Stimulated activated CD8-positive, alpha-beta memory T cell treated with anti-CD3 and anti-CD28 coated beads, Interleukin-15, amount 100 ng/mL, for 24 hours (primary cell): ENCODE results near the gene PCDH12.
"Not testable (repeated sequence)": the region's sequence is repeated elsewhere in the genome, so short reads cannot be mapped to it uniquely, and the experiment has no call there.

Source experiments
- DNase-seq: peaks from one replicate; pipeline ENCODE4 v3.0.0-alpha.2; 2020; ENCODE audit warnings: low read depth

Gene PCDH12

DNA sequence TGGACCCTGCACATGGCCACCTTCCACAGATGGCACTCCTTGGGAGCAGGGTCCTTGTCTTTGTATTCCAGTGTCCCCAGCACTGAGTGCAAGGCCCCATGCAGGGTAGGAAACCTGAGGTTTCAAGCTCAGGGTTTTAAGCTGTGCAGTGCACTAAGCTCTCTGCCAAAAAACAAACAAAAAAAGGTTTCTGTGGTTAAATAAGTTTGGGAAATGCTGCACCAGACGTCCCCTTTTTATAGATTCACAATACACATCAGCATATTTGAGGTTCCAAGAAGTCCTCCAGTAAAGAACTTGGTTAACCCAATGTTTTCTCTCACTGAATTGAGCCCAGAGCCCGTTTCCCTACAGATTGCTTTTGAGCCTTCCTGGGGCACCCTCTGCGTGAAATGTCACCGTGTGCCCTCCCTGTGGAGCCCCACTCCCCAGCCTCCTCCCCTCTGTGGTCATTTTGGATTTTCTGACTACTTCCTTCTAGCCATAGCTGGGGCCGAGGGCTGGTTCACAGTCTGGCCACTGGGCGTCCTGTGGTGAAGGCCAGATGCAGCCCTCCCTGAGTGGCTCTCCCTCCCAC, 17.2 kb downstream of the PCDH12 start:
- DNase-seq, result no peak

DNA sequence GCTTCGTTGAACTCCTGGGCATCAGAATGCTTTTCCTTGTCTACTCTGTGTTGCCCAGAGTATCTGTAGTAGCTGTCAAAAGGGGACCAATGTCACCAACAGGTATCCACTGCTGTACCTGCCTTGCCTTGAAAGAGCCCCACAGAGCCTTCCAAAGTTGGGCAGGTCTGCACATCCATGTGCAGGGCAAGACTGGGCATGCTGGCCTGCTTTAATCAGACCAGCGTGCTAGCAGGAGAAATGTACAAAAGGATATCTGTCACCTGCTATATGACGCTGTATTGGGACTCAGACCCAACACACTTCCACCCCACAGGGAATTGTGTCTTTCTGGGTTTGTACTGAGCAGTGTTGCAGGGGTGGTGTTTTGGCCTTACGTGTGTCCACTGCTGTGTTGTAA, 22.5 kb downstream of the PCDH12 start:
- no peak for DNase-seq

DNA sequence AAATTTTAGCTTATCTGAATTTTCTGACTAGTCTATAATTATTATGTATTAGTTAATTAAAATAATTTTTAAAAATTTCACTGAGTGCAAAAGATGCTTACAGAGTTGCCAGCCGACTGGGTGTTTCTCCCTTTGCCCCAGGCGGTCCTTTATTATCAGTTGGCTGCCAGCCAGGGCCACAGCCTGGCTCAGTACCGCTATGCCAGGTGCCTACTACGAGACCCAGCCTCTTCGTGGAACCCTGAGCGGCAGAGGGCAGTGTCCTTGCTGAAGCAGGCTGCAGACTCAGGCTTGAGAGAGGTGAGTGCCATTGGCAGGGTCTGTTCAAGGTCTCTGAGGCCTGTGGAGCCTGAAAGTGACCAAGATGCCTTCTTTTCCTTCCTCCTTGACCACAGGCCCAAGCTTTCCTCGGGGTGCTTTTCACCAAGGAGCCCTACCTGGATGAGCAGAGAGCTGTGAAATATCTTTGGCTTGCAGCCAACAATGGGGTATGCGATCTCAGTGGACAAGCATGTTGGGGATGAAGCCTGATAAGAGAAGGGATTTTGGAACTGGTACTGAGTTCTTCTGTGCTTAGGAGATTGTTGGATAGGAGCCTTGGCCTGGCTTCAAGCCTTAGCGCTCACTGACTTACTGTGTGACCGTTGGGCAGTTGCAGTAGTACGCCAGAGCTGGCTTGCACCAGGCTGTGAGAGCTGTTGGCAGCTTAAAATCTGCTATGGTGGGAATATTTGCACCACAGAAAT, 23.7 kb downstream of the PCDH12 start:
- DNase-seq, result no peak

DNA sequence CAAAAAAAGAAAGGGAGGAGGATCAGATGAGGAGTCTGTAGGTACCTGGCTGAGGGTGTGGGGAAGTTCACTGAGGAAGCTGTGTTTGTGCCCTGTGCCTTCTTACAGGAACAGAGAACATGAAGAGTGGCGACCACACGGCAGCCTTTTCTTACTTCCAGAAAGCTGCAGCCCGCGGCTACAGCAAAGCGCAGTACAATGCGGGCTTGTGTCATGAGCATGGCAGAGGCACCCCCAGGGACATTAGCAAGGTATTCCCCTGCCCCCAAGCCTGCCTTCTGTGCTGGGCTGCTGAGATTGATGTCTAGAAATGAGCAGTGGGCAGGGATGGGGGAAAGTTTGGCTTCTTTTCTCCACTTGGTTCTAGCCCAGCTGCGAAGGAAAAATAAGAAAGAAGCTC, 24.9 kb downstream of the PCDH12 start:
- DNase-seq, result no peak

DNA sequence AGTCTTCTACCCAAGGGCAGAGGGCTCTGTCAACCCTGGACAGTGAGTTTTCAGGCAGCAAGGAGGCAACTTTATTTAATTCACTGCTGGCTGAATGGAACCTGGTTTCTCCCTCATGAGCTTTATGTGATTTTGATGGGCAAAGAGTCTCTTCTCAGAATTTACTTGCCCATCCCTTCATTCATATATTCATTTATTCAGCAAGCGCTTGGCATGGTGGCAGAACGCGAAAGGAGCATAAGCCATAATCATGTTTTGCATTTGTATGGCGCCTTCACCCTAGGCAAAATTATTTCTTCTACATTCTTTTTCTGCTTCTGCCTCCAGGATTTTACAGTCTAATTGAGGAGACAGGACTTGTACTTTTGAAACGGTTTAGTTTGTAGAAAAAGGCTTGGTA, 26.3 kb downstream of the PCDH12 start:
- DNase-seq, result no peak

DNA sequence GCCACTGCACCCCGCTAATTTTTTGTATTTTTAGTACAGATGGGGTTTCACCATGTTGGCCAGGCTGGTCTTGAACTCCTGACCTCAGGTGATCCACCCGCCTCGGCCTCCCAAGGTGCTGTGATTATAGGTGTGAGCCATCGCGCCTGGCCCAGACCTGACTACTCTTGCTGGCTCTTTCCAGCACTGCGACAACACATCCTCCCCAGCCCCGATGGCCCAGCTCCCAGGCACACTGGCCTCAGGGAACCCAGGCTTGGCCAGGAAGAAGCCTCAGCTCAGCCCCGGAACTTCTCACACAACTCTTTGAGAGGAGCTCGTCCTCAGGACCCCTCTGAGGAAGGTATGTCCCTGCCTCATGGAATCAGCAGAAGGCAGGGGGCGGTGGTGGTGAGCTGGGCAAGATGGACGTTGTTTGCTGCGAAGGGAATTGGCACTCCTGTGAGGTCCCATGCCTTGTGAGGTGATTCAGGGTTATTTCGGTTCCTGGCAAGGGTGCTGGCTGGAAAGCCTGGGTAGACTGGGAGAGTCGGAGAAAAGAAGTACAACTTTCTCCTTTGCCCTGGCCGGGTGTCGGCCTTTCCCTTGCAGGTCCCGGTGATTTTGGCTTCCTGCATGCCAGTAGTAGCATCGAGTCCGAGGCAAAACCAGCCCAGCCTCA, 28.5 kb downstream of the PCDH12 start:
- DNase-seq, result no peak

DNA sequence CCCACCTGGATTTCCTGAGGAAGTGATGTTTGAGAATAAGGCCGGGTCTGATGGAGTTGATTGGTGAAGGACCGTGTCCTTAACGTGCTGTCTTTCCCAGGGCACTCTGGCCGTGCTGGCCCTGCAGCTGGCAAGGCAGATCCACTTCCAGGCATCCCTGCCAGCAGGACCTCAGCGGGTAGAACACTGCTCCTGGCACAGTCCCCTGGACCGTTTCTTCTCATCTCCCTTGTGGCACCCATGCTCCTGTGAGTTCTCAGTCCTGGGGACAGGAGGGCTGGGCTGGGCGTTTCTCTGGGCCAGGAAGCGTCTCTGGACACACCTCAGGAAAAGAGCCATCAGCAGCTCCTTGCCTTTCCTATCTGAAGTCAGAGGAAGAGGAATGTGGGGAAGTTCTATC, 30.0 kb downstream of the PCDH12 start:
- no peak for DNase-seq

DNA sequence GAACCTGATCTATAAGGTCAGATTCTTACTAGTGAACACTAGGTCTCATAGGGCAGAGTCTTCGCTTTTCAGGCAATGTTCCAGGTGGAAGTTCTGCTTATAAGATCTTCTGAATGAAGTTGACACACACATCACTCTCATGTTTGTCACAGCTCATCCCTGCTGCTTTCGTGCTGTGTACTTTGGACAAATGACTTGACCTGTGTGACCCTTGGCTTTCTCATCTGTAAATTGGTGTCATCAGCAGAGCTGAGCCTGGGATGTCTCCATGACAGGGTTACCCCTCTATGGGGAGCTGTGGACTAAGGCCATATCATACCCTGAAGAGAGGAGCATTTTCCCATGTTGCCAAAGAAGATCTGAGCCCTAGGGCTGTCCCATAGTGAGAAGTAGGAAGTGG, 31.6 kb downstream of the PCDH12 start:
- no peak for DNase-seq

DNA sequence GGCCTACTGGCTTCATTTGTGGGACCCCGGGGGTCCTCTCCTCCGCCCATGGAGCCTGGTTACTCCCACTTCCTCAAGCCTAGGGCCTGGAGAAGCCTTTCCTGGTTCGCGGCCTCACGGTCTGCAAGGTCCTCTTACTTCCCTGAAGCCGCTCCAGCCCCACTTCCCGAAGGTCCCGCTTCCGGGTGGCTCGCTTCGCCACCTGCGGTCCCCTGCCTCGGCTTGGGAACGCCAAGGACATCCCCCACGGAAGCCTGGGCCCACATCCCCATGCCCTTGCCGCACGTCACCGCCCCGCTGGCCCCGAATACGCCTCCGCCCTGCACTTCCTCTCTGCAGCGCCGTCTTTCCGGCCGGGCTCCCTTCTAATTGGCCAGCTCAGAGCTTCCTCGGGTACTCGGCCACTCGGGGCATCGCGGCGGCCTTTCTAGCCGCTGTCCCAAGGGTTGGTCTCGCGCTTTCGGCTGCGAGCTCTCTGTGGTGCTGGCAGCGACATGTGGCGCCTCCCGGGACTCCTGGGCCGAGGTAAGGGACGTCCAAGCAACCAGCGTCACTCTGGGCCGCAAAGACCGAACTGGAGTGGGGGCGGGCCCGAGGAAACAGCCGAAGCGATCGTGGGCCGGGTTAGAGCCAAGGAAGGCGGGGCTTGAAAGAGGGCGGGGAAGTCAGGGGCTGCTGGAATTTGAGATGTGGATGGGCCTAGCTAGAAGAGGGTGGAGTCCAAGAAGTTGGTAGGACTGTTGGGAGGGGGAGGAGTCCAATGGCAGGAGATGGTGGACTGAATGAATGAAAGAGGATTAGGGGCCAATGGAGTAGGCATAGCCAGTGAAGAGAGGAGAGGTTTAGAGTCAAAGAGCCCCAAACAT, 34.3 kb downstream of the PCDH12 start, which contains the start of gene DELE1:
Gene DELE1, plus strand, starts transcription at position 424 of the 866 bp plus-strand sequence. Its CDS starts 71 bp downstream, at position 495.
- peak; percentile 88 for DNase-seq

DNA sequence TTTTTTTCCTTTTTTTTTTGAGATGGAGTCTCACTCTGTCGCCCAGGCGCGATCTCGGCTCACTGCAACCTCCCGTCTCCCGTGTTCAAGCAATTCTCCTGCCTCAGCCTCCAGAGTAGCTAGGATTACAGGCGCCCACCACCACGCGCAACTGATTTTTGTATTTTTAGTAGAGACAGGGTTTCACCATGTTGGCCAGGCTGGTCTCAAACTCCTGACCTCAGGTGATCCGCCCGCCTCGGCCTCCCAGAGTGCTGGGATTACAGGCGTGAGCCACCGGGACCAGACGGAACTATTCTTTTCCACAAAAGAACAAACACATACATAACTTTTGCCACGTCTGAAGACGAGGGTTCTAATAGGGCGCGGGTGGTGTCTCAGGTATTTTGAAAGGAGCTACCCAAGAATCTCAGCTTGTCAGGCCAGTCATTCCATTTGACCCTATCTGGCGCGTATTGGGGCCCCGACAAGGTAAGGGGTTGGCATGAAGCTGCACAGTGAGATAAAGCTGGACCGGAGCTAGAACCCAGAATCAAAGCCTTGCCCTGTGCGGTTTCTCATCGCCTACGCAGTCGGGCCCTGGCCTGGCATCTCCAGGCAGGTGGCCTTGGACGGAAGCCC, 35.1 kb downstream of the PCDH12 start:
- not testable (repeated sequence) for DNase-seq

DNA sequence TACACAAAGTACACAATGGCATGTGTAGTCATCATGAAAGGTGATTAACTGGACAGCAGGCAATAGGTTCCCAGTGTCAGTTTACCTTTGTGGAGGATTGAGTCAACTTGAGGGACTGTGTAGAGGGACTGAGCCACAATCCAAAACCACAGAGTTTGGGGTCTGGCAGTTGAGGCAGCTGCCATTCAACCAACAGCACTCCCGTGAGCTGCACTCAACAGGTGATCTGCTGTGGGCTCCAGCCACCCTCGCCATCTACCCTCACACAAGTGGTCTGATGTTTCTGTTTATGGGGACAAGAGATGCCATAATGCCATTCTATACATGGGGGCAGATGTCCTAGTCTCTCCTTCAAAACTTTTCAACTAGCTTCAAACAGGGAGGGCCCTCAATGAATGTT, 37.2 kb downstream of the PCDH12 start:
- DNase-seq, result no peak

DNA sequence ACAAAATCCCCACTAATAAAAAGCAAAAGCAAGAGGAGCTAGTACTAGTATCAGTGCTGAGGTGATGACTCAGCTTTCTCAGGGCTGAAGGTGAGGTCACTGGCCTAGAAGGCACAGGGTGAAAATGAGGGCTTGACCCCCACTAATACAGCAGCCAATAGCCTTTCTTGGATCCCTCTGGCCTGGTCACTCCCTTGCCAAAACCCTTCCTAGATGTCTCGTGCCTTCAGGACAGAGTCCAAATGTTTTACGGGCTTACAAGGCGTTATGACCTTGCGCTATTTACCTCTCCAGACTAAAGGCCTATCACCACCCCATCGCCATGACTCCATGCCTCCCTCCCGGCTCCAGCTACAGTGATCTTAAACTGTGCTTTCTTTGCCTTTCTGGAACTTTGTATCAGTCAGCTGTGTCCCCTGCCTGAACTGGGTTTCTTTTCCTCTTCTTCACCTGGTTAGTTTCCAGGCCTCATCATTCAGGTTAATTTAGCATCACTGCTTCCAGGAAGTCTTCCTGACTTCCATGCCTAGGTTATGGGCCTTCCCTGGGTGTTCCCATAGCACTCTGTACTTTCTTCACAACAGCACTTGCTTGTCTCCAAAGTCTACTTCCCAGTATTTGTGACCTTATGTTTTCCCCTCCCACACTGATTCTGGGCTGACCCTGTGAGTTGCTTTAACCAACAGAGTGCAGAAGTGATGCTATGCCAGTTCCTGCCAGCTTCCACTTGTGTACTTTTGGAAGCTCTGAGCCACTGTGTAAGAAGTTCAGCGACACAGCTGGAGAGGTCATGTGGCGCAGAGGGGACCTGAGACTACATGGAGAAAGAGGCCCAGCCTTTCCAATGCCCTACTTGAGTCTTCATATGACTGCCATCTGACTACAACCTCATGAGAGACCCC, 38.5 kb downstream of the PCDH12 start:
- no peak for DNase-seq

DNA sequence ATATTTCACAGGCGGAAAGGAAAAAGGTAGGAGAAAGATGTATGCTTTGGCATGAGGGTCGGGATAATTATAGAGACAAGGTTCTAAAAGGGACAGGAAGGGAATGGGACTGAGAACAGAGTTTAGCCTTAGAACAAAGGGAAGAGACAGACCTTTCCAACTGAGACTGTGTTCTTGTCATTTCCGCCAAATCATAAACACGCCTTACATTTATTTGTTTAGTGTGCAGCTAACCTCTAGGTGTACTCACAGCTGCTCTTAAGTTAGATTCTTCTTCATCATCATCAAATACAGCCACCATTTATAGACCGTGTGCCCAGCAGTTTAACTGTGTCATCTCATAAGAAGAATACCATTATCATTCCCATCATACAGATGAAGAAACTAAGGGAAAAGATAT, 40.2 kb downstream of the PCDH12 start:
- DNase-seq, result no peak

DNA sequence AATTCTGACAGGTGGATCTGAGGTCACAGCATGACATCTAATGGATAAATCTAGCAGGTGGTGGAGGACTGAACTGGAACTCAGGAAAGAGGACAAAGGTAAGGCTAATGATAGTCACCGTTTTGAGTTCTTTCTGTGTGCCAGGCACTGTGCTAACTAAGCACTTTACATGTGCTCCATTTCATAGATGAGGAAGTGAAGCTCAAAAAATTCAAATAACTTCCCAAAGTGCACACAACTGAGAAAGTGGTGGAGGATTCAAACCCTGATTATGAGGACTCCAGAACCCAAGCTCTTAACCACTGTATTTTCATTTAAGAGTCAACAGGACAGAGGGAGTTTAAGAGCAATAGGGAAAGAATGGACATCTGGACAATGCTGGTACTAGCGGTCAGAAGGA, 41.5 kb downstream of the PCDH12 start:
- no peak for DNase-seq

DNA sequence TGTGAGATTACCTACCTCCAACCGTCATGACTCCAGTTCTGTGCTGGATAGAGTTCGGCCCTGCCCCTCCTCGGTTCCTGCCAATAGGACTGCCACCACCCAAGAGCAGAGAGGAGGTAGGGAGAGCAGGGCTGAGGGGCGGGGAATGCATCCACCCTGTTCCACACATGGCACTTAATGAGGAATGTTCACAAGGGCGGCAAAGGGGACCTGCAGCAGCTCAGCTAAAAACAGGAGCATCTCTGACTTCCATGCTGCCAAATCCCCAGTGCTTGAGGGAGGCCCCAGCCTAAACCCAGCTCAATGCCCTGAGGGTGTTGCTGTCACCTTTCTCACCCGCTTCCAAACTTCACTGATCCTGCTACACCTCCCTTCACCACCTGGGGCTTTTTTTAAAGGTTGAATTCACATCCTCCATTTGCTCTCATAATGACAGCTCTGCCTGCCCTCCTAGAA, 42.1 kb downstream of the PCDH12 start:
- no peak for DNase-seq

DNA sequence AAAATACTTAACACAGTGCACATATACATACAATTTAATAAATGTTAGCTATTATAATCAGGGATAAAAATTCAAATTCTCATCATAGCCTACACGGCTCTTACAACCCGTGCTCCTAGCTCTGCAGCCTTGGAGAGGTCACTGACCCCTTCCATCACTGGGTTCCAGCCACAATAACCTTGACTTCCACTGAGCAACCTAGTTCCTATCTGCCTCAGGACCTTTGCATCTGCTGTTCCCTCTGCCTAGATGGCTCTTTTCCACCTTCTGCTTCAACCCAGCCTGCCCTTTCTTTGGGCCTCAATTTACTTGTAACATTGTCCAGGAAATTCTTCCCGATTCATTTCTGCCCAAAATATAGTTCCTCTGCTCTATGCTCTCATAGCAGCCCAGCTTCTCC, 43.2 kb downstream of the PCDH12 start:
- DNase-seq, result no peak

DNA sequence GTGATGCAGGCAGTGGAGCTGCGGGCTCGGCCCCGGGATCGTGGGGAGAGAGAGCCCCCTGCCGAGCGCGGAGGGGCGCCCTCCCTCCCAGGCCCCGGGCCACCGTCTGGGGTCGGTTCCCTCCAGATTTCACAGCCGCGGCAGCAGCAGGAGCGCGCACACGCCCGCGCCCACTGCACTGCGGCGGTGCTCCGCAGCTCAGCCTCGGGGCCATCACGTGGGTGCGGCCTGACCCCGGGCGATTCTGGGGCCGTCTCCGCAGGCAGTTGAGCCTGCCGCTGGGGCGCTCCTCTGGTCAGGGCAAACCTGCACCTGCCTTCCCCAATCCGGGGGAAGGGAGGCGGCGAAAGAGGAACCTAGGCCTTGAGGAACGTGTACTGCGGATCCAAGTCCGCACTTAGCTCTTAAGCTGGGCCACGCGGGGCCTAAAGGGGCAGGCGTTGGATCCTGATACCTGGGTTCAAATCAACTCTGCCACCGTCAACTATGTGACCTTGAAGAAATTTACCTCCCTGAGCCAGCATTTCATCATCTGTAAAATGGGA, 43.7 kb downstream of the PCDH12 start:
- no peak for DNase-seq

DNA sequence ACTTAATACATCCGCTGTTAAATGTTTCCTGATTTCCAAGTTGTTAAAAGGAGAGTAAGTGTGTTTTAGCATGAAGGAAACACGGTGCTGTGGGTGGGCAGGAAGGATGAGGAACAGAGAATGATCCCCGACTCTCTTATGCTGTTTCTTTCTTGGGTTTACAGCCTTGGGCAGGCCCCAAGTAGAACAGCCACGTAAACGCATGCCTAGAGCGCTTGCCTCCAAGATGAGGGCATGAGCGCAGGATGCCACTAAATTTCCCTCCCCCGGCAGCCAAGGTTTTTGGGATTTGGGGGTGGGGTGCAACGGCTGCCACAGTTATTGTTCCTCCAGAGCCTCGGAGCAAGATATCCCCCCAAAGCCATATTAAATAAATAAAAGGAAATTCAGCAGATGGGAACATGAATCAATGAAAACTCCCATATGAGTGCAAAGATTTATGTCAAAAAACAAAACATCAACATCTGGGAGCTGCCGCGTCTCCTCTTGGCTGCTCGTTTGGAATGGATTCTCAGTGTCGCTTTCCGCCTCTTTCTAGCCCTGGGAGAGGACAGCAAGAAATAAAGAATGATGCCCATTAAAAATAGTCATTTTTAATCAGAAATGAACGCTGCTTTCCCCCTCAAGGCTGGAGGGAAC, 44.3 kb downstream of the PCDH12 start:
- DNase-seq, result no peak

DNA sequence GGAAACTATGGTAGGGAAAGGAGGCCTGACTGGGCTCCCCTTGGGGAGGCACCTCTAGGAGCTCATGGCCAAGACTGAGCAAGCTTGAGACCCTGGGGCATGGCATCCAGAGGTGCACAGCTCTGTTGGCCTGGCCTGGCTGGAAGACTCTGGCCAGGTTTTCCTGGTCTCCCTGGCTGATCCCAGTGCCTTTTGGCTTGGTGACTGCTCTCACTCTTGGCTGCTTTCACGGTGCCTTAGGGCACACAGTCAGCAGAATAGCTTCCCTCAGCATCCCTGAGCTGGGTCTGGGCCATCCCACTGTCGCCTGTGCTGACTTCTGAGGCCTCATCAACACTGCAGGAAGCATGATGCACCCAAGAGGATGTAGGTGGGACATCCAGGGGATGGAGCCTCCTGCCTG, 47.7 kb downstream of the PCDH12 start:
- DNase-seq, result no peak

DNA sequence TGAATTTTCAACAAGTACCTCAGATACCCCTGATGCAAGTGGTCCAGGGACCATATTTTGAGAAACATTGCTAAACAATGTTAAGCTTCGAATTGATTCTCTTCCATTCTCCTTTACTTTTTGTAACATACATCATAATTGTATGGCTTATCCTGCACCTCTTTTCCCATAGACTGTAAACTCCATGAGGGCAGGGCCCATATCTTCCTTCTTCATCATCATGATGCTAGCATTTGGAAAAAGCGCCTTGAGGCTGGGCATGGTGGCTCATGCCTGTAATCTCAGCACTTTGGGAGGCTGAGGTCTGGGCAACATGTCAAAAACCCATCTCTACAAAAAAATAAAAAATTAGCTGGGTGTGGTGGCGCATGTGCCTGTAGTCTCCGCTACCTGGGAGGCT, 48.8 kb downstream of the PCDH12 start:
- no peak for DNase-seq
